ENCODE measurements around the gene VTA1.
"Not testable (repeated sequence)": the region's sequence is repeated elsewhere in the genome, so short reads cannot be mapped to it uniquely, and the experiment has no call there.

DNA sequence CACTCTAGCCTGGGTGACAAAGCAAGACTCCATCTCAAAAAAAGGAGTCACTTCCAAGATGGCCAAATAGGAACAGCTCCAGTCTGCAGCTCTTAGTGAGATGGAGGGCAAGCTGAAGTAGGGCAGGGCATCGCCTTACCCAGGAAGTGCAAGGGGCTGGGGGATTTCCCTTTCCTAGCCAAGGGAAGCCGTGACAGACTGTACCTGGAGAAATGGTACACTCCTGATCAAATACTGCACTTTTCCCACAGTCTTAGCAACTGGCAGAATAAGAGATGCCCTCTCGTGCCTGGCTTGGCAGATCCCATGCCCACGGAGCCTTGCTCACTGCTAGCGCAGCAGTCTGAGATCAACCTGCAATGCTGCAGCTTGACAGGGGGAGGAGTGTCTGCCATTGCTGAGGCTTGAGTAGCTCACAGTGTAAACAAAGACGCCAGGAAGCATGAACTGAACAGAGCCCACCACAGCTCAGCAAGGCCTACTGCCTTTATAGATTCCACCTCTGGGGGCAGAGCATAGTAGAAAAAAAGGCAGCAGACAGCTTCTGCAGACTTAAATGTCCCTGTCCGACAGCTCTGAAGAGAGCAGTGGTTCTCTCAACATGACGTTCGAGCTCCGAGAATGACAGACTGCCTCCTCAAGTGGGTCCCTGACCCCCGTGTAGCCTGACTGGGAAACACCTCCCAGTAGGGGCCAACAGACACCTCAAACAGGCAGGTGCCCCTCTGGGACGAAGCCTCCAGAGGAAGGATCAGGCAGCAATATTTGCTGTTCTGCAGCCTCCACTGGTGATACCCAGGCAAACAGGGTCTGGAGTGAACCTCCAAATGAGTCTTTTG, 85.4 kb downstream of the VTA1 start:
- not testable (repeated sequence) for TF ChIP-seq POLR2AphosphoS5 (IDR thresholded peaks at IDR 0.05); CTCF (IDR thresholded peaks at IDR 0.05); POLR2A (IDR thresholded peaks at IDR 0.05; ENCODE audit: low read depth)

Measured in esophagus muscularis mucosa (tissue), 3 donors.